Psoas muscle (tissue), 8 donors: ENCODE measurements around the gene SLITRK5. TPM values are rescaled to one million over a fixed set of nuclear protein-coding genes. Genes with fewer than 3 reads are reported as not detected.

Experiments
- ATAC-seq, 4 donors: fragments of 200-7000 bp; cut with Tn5 transposase; one replicate each; pipeline ENCODE4 v1.9.1; 2020; ENCODE audit warnings: moderate library complexity in 3 of 4, mild to moderate bottlenecking in 2 of 4
- DNase-seq, 2 donors: peaks; one replicate each; pipeline ENCODE4 v3.0.0-alpha.2; 2020
- H3K27ac ChIP-seq: fragments of 200-600 bp; one replicate; pipeline ENCODE4 v1.8.0; 2022
- H3K27me3 ChIP-seq, 3 donors: fragments of 200-600 bp in 1 of 3; one replicate each; pipeline versions ENCODE4 v1.6.1 to v1.8.0; 2013 to 2022; ENCODE audit warnings: low read length in 2 of 3, mild to moderate bottlenecking in 2 of 3, moderate library complexity in 1 of 3; ENCODE audit not compliant: insufficient read depth in 3 of 3
- H3K36me3 ChIP-seq, 2 donors: fragments of 200-600 bp in 1 of 2; one replicate each; pipeline versions ENCODE4 v1.6.1 to v1.8.0; 2013 to 2022; ENCODE audit warnings: low read depth in 1 of 2, mild to moderate bottlenecking in 1 of 2, moderate library complexity in 1 of 2; ENCODE audit not compliant: insufficient read depth in 1 of 2
- H3K4me1 ChIP-seq: fragments of 200-600 bp; one replicate; pipeline ENCODE4 v1.8.0; 2022
- H3K4me3 ChIP-seq: fragments of 200-600 bp; one replicate; pipeline ENCODE4 v1.8.0; 2022; ENCODE audit warnings: mild to moderate bottlenecking
- H3K9me3 ChIP-seq: fragments of 200-600 bp; one replicate; pipeline ENCODE4 v1.8.0; 2022
- WGBS, 3 donors: extraction: QIAGEN DNeasy Blood & Tissue Kit; methylation state at CpG; one replicate each; pipeline versions ENCODE4 v1.1.6 to v1.1.7; 2013; 5-methylcytosine and 5-hydroxymethylcytosine counted together
- intact Hi-C, 2 donors: fragments of 100-400 bp; cut with DNase I; formaldehyde crosslinking; loops; one replicate each; pipeline versions ENCODE4 v1.11.0 to v1.14.2; 2022
- long read RNA-seq, 2 donors: library from polyadenylated mRNA; unstranded; transcript quantifications; one replicate each; pipeline ENCODE4 v2.0.0, GENCODE V29; 2021
- polyA plus RNA-seq, 3 donors: library from polyadenylated mRNA; stranded (reverse); fragments of 200-250 nt; gene quantifications; one replicate each; pipeline ENCODE4 v1.2.3, GENCODE V29; 2013
- total RNA-seq, 4 donors: library from RNA; stranded (reverse); fragmentation: NEBNext Ultra II Directional in 2 of 4; extraction: Animal tissue kit (Norgen Biotek cat#: 25700) in 2 of 4; gene quantifications; one replicate each; pipeline versions ENCODE4 v1.2.1 to v1.2.4, GENCODE V29; 2021 to 2023
- TF ChIP-seq, protein P1 (sequence below): fragments of 200-600 bp; IDR thresholded peaks from one replicate; pipeline ENCODE4 v1.8.0; 2022; ENCODE audit warnings: antibody characterized with exemption
- donor health status: healthy with polysubstance abuse.
- donor health status: DM: no; HTN: no; CAD: no; lungs with moderate emphysema.
- donor health status: Bipolar disorder and iron deficiency.
- donor health status: healthy.
- donor health status: DM: yes; HTN: yes; CAD: no.
- donor health status: DM: no; HTN: no; CAD: no.
- donor health status: DM: no; HTN: no; CAD: no.
- donor health status: DM: yes; HTN: yes; CAD: no.

The SLITRK5 gene, protein sequence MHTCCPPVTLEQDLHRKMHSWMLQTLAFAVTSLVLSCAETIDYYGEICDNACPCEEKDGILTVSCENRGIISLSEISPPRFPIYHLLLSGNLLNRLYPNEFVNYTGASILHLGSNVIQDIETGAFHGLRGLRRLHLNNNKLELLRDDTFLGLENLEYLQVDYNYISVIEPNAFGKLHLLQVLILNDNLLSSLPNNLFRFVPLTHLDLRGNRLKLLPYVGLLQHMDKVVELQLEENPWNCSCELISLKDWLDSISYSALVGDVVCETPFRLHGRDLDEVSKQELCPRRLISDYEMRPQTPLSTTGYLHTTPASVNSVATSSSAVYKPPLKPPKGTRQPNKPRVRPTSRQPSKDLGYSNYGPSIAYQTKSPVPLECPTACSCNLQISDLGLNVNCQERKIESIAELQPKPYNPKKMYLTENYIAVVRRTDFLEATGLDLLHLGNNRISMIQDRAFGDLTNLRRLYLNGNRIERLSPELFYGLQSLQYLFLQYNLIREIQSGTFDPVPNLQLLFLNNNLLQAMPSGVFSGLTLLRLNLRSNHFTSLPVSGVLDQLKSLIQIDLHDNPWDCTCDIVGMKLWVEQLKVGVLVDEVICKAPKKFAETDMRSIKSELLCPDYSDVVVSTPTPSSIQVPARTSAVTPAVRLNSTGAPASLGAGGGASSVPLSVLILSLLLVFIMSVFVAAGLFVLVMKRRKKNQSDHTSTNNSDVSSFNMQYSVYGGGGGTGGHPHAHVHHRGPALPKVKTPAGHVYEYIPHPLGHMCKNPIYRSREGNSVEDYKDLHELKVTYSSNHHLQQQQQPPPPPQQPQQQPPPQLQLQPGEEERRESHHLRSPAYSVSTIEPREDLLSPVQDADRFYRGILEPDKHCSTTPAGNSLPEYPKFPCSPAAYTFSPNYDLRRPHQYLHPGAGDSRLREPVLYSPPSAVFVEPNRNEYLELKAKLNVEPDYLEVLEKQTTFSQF
- under 1 TPM; 0.02 to 0.11 (median 0.02) TPM for total RNA-seq
- polyA plus RNA-seq = under 1 TPM in 2 of 3 donors, not detected in 1; 0.01 TPM
- long read RNA-seq, donor 1 = 0 reads
- long read RNA-seq, donor 2 = 0 reads

DNA sequence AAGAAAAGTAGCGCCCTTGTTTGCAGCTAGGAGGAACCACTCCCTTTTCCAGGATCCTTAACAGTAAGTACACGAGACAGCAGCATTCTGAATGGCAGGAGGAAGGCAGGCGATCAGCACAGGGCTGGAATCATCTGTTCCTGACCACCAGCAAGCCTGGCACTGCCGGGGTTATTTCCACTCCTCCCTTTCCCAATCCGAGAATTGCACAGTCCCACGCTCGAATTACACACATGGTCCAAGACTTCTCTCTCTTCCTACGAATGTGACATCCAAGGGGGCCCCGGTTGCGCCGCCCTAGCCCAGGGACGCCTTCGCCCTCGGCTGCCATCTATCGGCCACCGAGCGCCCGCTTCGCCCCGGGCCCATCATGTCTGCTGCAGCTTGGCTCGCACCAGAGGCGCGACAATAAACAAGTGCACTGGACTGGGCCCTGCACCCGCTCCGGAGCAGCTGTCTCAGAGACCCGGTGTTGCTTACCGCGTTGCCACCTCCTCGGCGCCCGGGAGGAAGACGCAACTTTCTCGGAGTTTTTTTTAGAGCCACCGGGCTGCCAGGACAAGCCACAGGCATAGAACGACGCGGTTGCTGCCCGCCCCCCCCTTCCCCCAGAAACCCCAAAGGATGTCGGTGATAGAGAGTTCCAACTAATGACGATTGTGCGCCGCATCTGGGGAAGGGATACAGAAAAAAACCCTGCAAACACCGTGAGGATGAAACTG, at the start of gene SLITRK5:
TSS of gene SLITRK5 (plus strand) at position 341 of the 722 bp plus-strand sequence. CDS start 4,018 bp downstream, outside the sequence.
- DNase-seq (peak; percentile 73 to 77), ATAC-seq (peak; percentile 69 to 92 (median 89))
- Histone ChIP-seq H3K27ac (no peak within 1 kb of the TSS), H3K4me1 (peaks cover 5% of the 10 kb centered on the region), H3K9me3 (no peaks in the 10 kb centered on the region), H3K27me3 (peaks cover 0 to 52% (median 14%) of the 10 kb centered on the region in 3 donors), H3K36me3 (no peaks in the 10 kb centered on the region), H3K4me3 (peak within 1 kb of the TSS; percentile 65)
- intact Hi-C loops = no loop called here
- TF ChIP-seq, protein P1, sequence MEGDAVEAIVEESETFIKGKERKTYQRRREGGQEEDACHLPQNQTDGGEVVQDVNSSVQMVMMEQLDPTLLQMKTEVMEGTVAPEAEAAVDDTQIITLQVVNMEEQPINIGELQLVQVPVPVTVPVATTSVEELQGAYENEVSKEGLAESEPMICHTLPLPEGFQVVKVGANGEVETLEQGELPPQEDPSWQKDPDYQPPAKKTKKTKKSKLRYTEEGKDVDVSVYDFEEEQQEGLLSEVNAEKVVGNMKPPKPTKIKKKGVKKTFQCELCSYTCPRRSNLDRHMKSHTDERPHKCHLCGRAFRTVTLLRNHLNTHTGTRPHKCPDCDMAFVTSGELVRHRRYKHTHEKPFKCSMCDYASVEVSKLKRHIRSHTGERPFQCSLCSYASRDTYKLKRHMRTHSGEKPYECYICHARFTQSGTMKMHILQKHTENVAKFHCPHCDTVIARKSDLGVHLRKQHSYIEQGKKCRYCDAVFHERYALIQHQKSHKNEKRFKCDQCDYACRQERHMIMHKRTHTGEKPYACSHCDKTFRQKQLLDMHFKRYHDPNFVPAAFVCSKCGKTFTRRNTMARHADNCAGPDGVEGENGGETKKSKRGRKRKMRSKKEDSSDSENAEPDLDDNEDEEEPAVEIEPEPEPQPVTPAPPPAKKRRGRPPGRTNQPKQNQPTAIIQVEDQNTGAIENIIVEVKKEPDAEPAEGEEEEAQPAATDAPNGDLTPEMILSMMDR = peak; percentile 56
- WGBS, 3 donors = 1% methylated on average over 39 to 43 of the region's 43 CpGs

DNA sequence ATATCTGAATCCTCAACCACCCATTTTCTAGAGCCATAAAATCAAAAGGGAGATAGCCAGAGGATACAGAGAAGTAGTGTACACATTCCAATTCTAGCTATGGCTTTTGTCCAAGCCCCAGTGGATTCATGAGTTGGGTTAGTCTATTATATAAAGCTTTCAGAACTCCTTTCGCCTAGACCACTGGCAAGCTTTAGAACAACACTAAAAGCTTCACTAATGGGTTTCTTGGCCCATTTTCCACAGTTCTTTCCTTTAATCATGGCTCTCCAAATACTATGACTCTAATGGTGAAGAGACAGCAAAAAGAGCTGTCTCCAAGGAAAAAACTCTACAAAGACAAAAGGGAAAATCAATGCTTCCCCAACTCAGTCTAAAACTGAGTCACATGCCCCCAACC, 48.2 kb upstream of the SLITRK5 start:
- Histone ChIP-seq H3K9me3 (no peaks in the 10 kb centered on the region), H3K4me3 (no peak overlapping the region), H3K27ac (no peak overlapping the region), H3K36me3 (no peaks in the 10 kb centered on the region), H3K27me3 (no peaks in the 10 kb centered on the region), H3K4me1 (no peaks in the 10 kb centered on the region)
- intact Hi-C loops = no loop called here
- DNase-seq (no peak), ATAC-seq (no peak)
- TF ChIP-seq, protein P1 = no peak
- WGBS, 3 donors = 19 to 26% (median 22%) methylated on average over 1 of the region's 1 CpG

DNA sequence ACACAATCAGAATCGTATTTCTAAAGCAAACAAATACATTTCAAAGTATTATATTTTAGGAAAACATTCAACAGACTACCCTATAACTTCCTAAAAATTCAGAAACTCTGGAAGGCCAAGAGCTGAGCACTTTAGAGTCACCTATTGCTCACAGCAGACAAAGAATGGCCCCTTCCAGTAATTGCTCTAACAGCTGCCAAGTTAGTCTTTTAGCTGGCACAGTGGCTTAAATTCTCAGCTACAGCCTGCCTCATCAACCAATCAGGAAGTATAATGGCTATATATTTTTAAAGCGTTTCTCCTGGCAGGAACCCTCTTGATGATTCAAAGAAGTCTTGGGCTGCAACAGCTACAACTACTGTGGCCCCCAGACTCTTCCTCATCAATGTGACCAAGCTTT, 14.9 kb upstream of the SLITRK5 start:
- H3K9me3 ChIP-seq = no peaks in the 10 kb centered on the region
- no peaks in the 10 kb centered on the region for H3K4me1 ChIP-seq
- ATAC-seq = no peak
- no peak overlapping the region for H3K27ac ChIP-seq
- no peak for DNase-seq
- H3K36me3 ChIP-seq = no peaks in the 10 kb centered on the region
- no peak overlapping the region for H3K4me3 ChIP-seq
- TF ChIP-seq, protein P1 = no peak
- intact Hi-C loops = no loop called here
- 3 to 19% (median 9%) methylated on average over 2 of the region's 2 CpGs for WGBS, 3 donors
- no peaks in the 10 kb centered on the region for H3K27me3 ChIP-seq

DNA sequence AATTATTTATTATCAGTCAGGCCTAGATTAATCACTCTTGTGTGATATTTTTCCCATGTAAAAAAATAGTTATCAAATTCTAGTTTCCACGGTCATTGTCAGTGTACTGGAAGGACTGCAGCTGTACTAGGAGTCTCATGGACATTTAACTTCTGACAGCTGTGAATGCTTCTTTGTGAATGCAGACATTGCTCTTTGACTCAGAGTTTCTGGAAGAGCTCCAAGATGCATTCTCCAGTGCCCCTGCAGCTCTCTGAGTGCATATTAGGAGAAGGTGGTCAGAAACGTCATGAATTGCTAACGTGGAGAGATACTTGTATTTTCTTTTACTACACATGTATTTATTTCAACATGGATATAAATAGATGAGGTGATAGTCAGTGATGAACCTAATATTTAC, 9.7 kb upstream of the SLITRK5 start:
- H3K9me3 ChIP-seq = no peaks in the 10 kb centered on the region
- H3K27me3 ChIP-seq = no peaks in the 10 kb centered on the region
- 21 to 37% (median 21%) methylated on average over 3 of the region's 3 CpGs for WGBS, 3 donors
- ATAC-seq (no peak), DNase-seq (no peak)
- intact Hi-C loops = no loop called here
- H3K36me3 ChIP-seq = no peaks in the 10 kb centered on the region
- TF ChIP-seq, protein P1 = no peak
- H3K4me3 ChIP-seq = no peak overlapping the region
- H3K27ac ChIP-seq = no peak overlapping the region
- H3K4me1 ChIP-seq = no peaks in the 10 kb centered on the region
